Keratinocyte (primary cell): Measurements from ENCODE around the gene POLH. TPM values are rescaled to one million over a fixed set of nuclear protein-coding genes. Genes with fewer than 3 reads are reported as not detected.

ENCODE experiments used
- polyA plus RNA-seq, 5 experiments: library from polyadenylated mRNA; depleted of rRNA in 3 of 5; stranded (reverse) in 3 of 5; stranded (forward) in 1 of 5; unstranded in 1 of 5; fragments of >200 nt; gene quantifications; 1 replicate in 1 of 5; 2 replicates in 3 of 5; 3 replicates in 1 of 5; pipeline versions ENCODE4 v1.2.1 to v1.2.3, GENCODE V29; 2011 to 2012; ENCODE audit warnings: missing spikeins in 2 of 5, low read depth in 1 of 5, low replicate concordance in 1 of 5
- small RNA-seq, 3 experiments: library from RNA; depleted of rRNA; stranded (forward); fragments of <200 nt; gene quantifications; one replicate each; pipeline ENCODE3, GENCODE V24; 2012; ENCODE audit warnings: low read depth in 3 of 3, low replicate concordance in 1 of 3; ENCODE audit not compliant: insufficient read length in 3 of 3

Gene POLH
- polyA plus RNA-seq, 1 donor (not counting 4 experiments of a cell fraction or from before 2014, with no cell fraction given) = 29.9 TPM

Small RNA genes within 50 kb of the gene (small RNA-seq; reads per million reads assigned to genes)
- 0 reads per million in 3 experiments for gene RF00426

Other genes starting within 250 kb of the POLH start
- 11.4 to 15.9 TPM (median 14.6 TPM) in 3 replicates for gene ZNF318, start 206.5 kb upstream of the POLH start, polyA plus RNA-seq
- 17.9 to 30.1 TPM (median 23.0 TPM) in 3 replicates for gene ABCC10, start 148.6 kb upstream of the POLH start, polyA plus RNA-seq
- gene DLK2, start 120.6 kb upstream of the POLH start, polyA plus RNA-seq = 19.8 to 32.2 TPM (median 31.6 TPM) in 3 replicates
- 17.2 to 45.5 TPM (median 23.3 TPM) in 3 replicates for gene TJAP1, start 98.6 kb upstream of the POLH start, polyA plus RNA-seq
- 0.16 to 0.40 TPM (median 0.18 TPM) in 3 replicates for gene LRRC73, start 65.8 kb upstream of the POLH start, polyA plus RNA-seq
- 120 to 138 TPM (median 136 TPM) in 3 replicates for gene YIPF3, start 59.3 kb upstream of the POLH start, polyA plus RNA-seq
- gene POLR1C, start 59.1 kb upstream of the POLH start, polyA plus RNA-seq = 99.6 to 121 TPM (median 119 TPM) in 3 replicates
- 40.5 to 49.9 TPM (median 46.3 TPM) in 3 replicates for gene XPO5, start 147 bp upstream of the POLH start, polyA plus RNA-seq
- 51.2 to 80.6 TPM (median 59.5 TPM) in 3 replicates for gene GTPBP2, start 53.1 kb downstream of the POLH start, polyA plus RNA-seq
- gene MAD2L1BP, start 59.7 kb downstream of the POLH start, polyA plus RNA-seq = 34.2 to 48.1 TPM (median 46.5 TPM) in 3 replicates
- gene RSPH9, start 68.9 kb downstream of the POLH start, polyA plus RNA-seq = not detected in 3 replicates
- gene MRPS18A, start 111.6 kb downstream of the POLH start, polyA plus RNA-seq = 48.8 to 62.8 TPM (median 54.5 TPM) in 3 replicates
- gene VEGFA, start 194.0 kb downstream of the POLH start, polyA plus RNA-seq = 91.3 to 191 TPM (median 149 TPM) in 3 replicates